GM12878 (cell line): Measurements from ENCODE around the gene MILR1.

Experiments used
- ATF3 ChIP-seq: IDR thresholded peaks from 2 replicates; pipeline ENCODE4 v1.6.1; 2011; ENCODE audit warnings: low read depth, mild to moderate bottlenecking, low read length, moderate library complexity, borderline replicate concordance; ENCODE audit errors: extremely low read depth
- BHLHE40 ChIP-seq, 2 experiments: fragments of 450-650 bp in 1 of 2; IDR thresholded peaks; 2 replicates each; pipeline ENCODE4 v1.6.1; 2011 to 2017; ENCODE audit warnings: low read depth in 2 of 2, borderline replicate concordance in 1 of 2, improper control_type of control experiment in 1 of 2, low read length in 1 of 2, mild to moderate bottlenecking in 1 of 2
- CEBPB ChIP-seq, 2 experiments: fragments of 150-350 bp in 1 of 2; IDR thresholded peaks; 2 replicates each; pipeline ENCODE4 v1.6.1; 2012 to 2014; ENCODE audit warnings: low read depth in 2 of 2, low read length in 2 of 2, borderline replicate concordance in 1 of 2, inconsistent platforms in 1 of 2
- CTCF ChIP-seq, 3 experiments: IDR thresholded peaks in 2 of 3; conservative IDR thresholded peaks in 1 of 3; 2 replicates each; pipeline ENCODE4 v1.5.1; 2011; ENCODE audit warnings: low read depth in 3 of 3, low read length in 3 of 3, mild to moderate bottlenecking in 3 of 3, control low read depth in 2 of 3, moderate library complexity in 2 of 3, inconsistent platforms in 1 of 3, mixed read lengths in 1 of 3; ENCODE audit not compliant: control insufficient read depth in 2 of 3, insufficient read depth in 1 of 3; ENCODE audit errors: extremely low read depth in 1 of 3
- GATAD2B ChIP-seq: fragments of 450-650 bp; conservative IDR thresholded peaks from 2 replicates; pipeline ENCODE4 v1.6.1; 2017; ENCODE audit warnings: low read depth, mild to moderate bottlenecking, moderate library complexity
- NR2C2 ChIP-seq: IDR thresholded peaks from 2 replicates; pipeline ENCODE4 v1.6.1; 2011; ENCODE audit warnings: borderline replicate concordance, low read depth; ENCODE audit not compliant: control insufficient read depth, insufficient read length
- POLR2AphosphoS5 ChIP-seq: IDR thresholded peaks from 2 replicates; pipeline ENCODE4 v1.6.1; 2011; ENCODE audit warnings: mild to moderate bottlenecking, low read length, inconsistent platforms

GRCh38 chr17:64507413-64507782 lies 58.5 kb downstream of the MILR1 start:
- TF ChIP-seq ATF3 (no peak), POLR2AphosphoS5 (no peak), BHLHE40 (IDR thresholded peaks at IDR 0.05; ENCODE audit: borderline replicate concordance in 1 of 2, low read depth in 2 of 2, low read length in 1 of 2) (no peak), NR2C2 (no peak), GATAD2B (no peak), CEBPB (IDR thresholded peaks at IDR 0.05; ENCODE audit: borderline replicate concordance in 1 of 2, low read depth in 2 of 2, low read length in 2 of 2) (no peak), CTCF (IDR thresholded peaks at IDR 0.05 in 2 of 3, conservative IDR thresholded peaks at IDR 0.05 in 1 of 3; ENCODE audit: control insufficient read depth in 2 of 3, extremely low read depth in 1 of 3, insufficient read depth in 1 of 3, low read depth in 3 of 3, low read length in 3 of 3) (peak; percentile 46 to 68 (median 62))
